HL-60 (cell line): ENCODE data around the gene COQ5.

Experiments
- CTCF ChIP-seq: IDR thresholded peaks from one replicate; pipeline ENCODE4 v1.5.1; 2011; ENCODE audit warnings: low read length, control low read depth, inconsistent platforms; ENCODE audit not compliant: insufficient read depth
- GABPA ChIP-seq: IDR thresholded peaks from 2 replicates; pipeline ENCODE4 v1.6.1; 2012; ENCODE audit warnings: low read depth
- POLR2AphosphoS5 ChIP-seq: IDR thresholded peaks from 2 replicates; pipeline ENCODE4 v1.6.1; 2012; ENCODE audit warnings: low read depth
- TF ChIP-seq, protein P1 (sequence below): IDR thresholded peaks from 2 replicates; pipeline ENCODE4 v1.6.1; 2012; ENCODE audit warnings: low read depth; ENCODE audit not compliant: insufficient replicate concordance

- no peak for TF ChIP-seq CTCF
- no peak for TF ChIP-seq POLR2AphosphoS5
- TF ChIP-seq, protein P1, sequence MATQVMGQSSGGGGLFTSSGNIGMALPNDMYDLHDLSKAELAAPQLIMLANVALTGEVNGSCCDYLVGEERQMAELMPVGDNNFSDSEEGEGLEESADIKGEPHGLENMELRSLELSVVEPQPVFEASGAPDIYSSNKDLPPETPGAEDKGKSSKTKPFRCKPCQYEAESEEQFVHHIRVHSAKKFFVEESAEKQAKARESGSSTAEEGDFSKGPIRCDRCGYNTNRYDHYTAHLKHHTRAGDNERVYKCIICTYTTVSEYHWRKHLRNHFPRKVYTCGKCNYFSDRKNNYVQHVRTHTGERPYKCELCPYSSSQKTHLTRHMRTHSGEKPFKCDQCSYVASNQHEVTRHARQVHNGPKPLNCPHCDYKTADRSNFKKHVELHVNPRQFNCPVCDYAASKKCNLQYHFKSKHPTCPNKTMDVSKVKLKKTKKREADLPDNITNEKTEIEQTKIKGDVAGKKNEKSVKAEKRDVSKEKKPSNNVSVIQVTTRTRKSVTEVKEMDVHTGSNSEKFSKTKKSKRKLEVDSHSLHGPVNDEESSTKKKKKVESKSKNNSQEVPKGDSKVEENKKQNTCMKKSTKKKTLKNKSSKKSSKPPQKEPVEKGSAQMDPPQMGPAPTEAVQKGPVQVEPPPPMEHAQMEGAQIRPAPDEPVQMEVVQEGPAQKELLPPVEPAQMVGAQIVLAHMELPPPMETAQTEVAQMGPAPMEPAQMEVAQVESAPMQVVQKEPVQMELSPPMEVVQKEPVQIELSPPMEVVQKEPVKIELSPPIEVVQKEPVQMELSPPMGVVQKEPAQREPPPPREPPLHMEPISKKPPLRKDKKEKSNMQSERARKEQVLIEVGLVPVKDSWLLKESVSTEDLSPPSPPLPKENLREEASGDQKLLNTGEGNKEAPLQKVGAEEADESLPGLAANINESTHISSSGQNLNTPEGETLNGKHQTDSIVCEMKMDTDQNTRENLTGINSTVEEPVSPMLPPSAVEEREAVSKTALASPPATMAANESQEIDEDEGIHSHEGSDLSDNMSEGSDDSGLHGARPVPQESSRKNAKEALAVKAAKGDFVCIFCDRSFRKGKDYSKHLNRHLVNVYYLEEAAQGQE = no peak
- no peak for TF ChIP-seq GABPA
Measured at GRCh38 chr12:120470150-120470784, 58.7 kb downstream of the COQ5 start.
